H1 (cell line): ENCODE measurements around the gene EFEMP2. TPM values are rescaled to one million over a fixed set of nuclear protein-coding genes. Genes with fewer than 3 reads are reported as not detected.
A peak's percentile ranks its signal among the peaks of the same experiment; 100 is the strongest.

Experiments used
- CTCF ChIA-PET: fragments of 300-600 bp; sonication (Branson Sonifier 250); formaldehyde crosslinking; loops from one replicate; lab custom pipeline; 2021; ENCODE audit not compliant: partially characterized antibody; lab: Charles Lee
- POLR2A ChIA-PET: fragments of 300-600 bp; sonication (Branson Sonifier 250); formaldehyde crosslinking; loops from one replicate; lab custom pipeline; 2021; ENCODE audit warnings: inconsistent platforms; ENCODE audit not compliant: partially characterized antibody; lab: Charles Lee
- DNase-seq, 2 experiments: peaks; one replicate each; pipeline versions ENCODE4 v3.0.0 to v3.0.0-alpha.2; 2010 to 2022; ENCODE audit warnings: low spot score in 2 of 2, low read depth in 1 of 2, mixed read lengths in 1 of 2
- FAIRE-seq: peaks from 2 replicates; lab custom pipeline; 2011; peaks lifted over from hg19 to GRCh38; lab: Jason Lieb, UNC
- H2AFZ ChIP-seq: 2 replicates; pipeline ENCODE4 v1.8.1; 2012; ENCODE audit warnings: low read length, inconsistent platforms
- H2AK5ac ChIP-seq: 2 replicates; pipeline ENCODE4 v1.6.1; 2013; ENCODE audit warnings: low read depth, low read length
- H2BK120ac ChIP-seq: replicated peaks from 2 replicates; pipeline ENCODE3; 2013; ENCODE audit warnings: low read depth, low read length, inconsistent platforms
- H2BK12ac ChIP-seq: 2 replicates; pipeline ENCODE4 v1.6.1; 2013; ENCODE audit warnings: low read depth, low read length
- H2BK15ac ChIP-seq: 2 replicates; pipeline ENCODE4 v1.6.1; 2013; ENCODE audit warnings: low read length
- H2BK20ac ChIP-seq: 2 replicates; pipeline ENCODE4 v1.6.1; 2013; ENCODE audit warnings: low read length
- H2BK5ac ChIP-seq: 2 replicates; pipeline ENCODE4 v1.6.1; 2013; ENCODE audit warnings: low read depth, low read length
- H3K14ac ChIP-seq: 2 replicates; pipeline ENCODE4 v1.6.1; 2013; ENCODE audit warnings: inconsistent platforms; ENCODE audit not compliant: insufficient read length
- H3K18ac ChIP-seq: 2 replicates; pipeline ENCODE4 v1.6.1; 2013; ENCODE audit warnings: low read length; ENCODE audit errors: extremely low read depth
- H3K23ac ChIP-seq: 2 replicates; pipeline ENCODE4 v1.6.1; 2013; ENCODE audit warnings: inconsistent platforms; ENCODE audit not compliant: insufficient read length
- H3K23me2 ChIP-seq: 2 replicates; pipeline ENCODE4 v1.6.1; 2013; ENCODE audit warnings: low read depth, low read length
- H3K27ac ChIP-seq: 2 replicates; pipeline ENCODE4 v1.6.1; 2011; ENCODE audit warnings: low read depth, low read length, inconsistent platforms
- H3K27me3 ChIP-seq, 4 experiments: replicated peaks in 1 of 4; 1 replicate in 1 of 4; 2 replicates in 3 of 4; pipeline versions ENCODE4 v1.6.1 to v1.8.1; 2011 to 2013; ENCODE audit warnings: low read length in 3 of 4, mild to moderate bottlenecking in 3 of 4, inconsistent platforms in 2 of 4, mixed read lengths in 2 of 4, moderate library complexity in 1 of 4; ENCODE audit not compliant: control insufficient read depth in 3 of 4, insufficient read depth in 3 of 4; ENCODE audit errors: extremely low read depth in 1 of 4
- H3K36me3 ChIP-seq, 4 experiments: 2 replicates each; pipeline versions ENCODE4 v1.6.1 to v1.8.1; 2011 to 2013; ENCODE audit warnings: mild to moderate bottlenecking in 4 of 4, low read length in 3 of 4, moderate library complexity in 2 of 4, control low read depth in 1 of 4, inconsistent platforms in 1 of 4; ENCODE audit not compliant: insufficient read depth in 4 of 4, control insufficient read depth in 2 of 4
- H3K4ac ChIP-seq: replicated peaks from 2 replicates; pipeline ENCODE3; 2013; ENCODE audit warnings: low read length, low read depth, mixed read lengths, inconsistent platforms; ENCODE audit not compliant: insufficient read length
- H3K4me1 ChIP-seq, 4 experiments: replicated peaks in 1 of 4; 1 replicate in 1 of 4; 2 replicates in 3 of 4; pipeline versions ENCODE4 v1.6.1 to v1.8.1; 2011 to 2013; ENCODE audit warnings: low read length in 3 of 4, inconsistent platforms in 2 of 4, mixed read lengths in 1 of 4; ENCODE audit not compliant: insufficient read depth in 4 of 4, control insufficient read depth in 3 of 4
- H3K4me2 ChIP-seq, 2 experiments: 2 replicates each; pipeline versions ENCODE4 v1.6.1 to v1.8.1; 2011 to 2013; ENCODE audit warnings: low read depth in 2 of 2, low read length in 2 of 2, control low read depth in 1 of 2, inconsistent platforms in 1 of 2, mild to moderate bottlenecking in 1 of 2; ENCODE audit not compliant: insufficient read depth in 1 of 2
- H3K4me3 ChIP-seq, 4 experiments: fragments of 200-600, 300-600 bp in 1 of 4; sonication (generic), shearing (Covaris generic), sonication (Bioruptor Twin) in 1 of 4; 2 replicates each; pipeline versions ENCODE4 v1.5.1 to v1.8.1; 2011 to 2016; ENCODE audit warnings: low read length in 4 of 4, low read depth in 3 of 4, control low read depth in 2 of 4, inconsistent platforms in 2 of 4, mild to moderate bottlenecking in 2 of 4, mixed read lengths in 1 of 4, moderate library complexity in 1 of 4; ENCODE audit not compliant: insufficient read depth in 2 of 4; ENCODE audit errors: extremely low read depth in 1 of 4
- H3K56ac ChIP-seq: replicated peaks from 2 replicates; pipeline ENCODE3; 2013; ENCODE audit warnings: low read depth, mild to moderate bottlenecking, mixed read lengths, low read length, inconsistent platforms; ENCODE audit not compliant: insufficient read length
- H3K79me1 ChIP-seq: 2 replicates; pipeline ENCODE4 v1.6.1; 2013; ENCODE audit warnings: low read depth, low read length, control low read depth
- H3K79me2 ChIP-seq, 2 experiments: 2 replicates each; pipeline versions ENCODE4 v1.6.1 to v1.8.1; 2012 to 2013; ENCODE audit warnings: low read length in 2 of 2, mild to moderate bottlenecking in 2 of 2, inconsistent platforms in 1 of 2; ENCODE audit not compliant: insufficient read depth in 2 of 2, control insufficient read depth in 1 of 2
- H3K9ac ChIP-seq, 4 experiments: replicated peaks in 1 of 4; 1 replicate in 1 of 4; 2 replicates in 3 of 4; pipeline versions ENCODE4 v1.6.1 to v1.8.1; 2011 to 2013; ENCODE audit warnings: low read depth in 3 of 4, low read length in 3 of 4, control low read depth in 2 of 4, mild to moderate bottlenecking in 2 of 4, moderate library complexity in 2 of 4, inconsistent platforms in 1 of 4; ENCODE audit errors: extremely low read depth in 1 of 4
- H3K9me3 ChIP-seq, 2 experiments: 2 replicates each; pipeline versions ENCODE4 v1.6.1 to v1.8.1; 2012 to 2013; ENCODE audit warnings: mild to moderate bottlenecking in 2 of 2, moderate library complexity in 2 of 2, control low read depth in 1 of 2, inconsistent platforms in 1 of 2, low read depth in 1 of 2, low read length in 1 of 2, mixed read lengths in 1 of 2; ENCODE audit not compliant: insufficient read depth in 2 of 2
- H4K20me1 ChIP-seq, 2 experiments: replicated peaks in 1 of 2; 2 replicates each; pipeline versions ENCODE3 to v1.8.1; 2011 to 2013; ENCODE audit warnings: inconsistent platforms in 2 of 2, low read length in 2 of 2, mild to moderate bottlenecking in 1 of 2; ENCODE audit not compliant: insufficient read depth in 2 of 2, control insufficient read depth in 1 of 2
- H4K5ac ChIP-seq: 2 replicates; pipeline ENCODE4 v1.6.1; 2013; ENCODE audit warnings: low read length, low read depth, mixed read lengths, inconsistent platforms; ENCODE audit not compliant: insufficient read length
- H4K8ac ChIP-seq: 2 replicates; pipeline ENCODE4 v1.8.0; 2013; ENCODE audit warnings: mild to moderate bottlenecking, moderate library complexity, low read length, inconsistent platforms; ENCODE audit not compliant: insufficient read depth; ENCODE audit errors: extremely low read depth
- H4K91ac ChIP-seq: replicated peaks from 2 replicates; pipeline ENCODE3; 2013; ENCODE audit warnings: low read length, mixed read lengths, inconsistent platforms; ENCODE audit not compliant: insufficient read length
- BCL11A ChIP-seq, 2 experiments: IDR thresholded peaks; one replicate each; pipeline ENCODE4 v1.6.1; 2011; ENCODE audit warnings: low read depth in 2 of 2, low read length in 2 of 2, mild to moderate bottlenecking in 2 of 2
- CBX5 ChIP-seq: fragments of 300-800, 300-1000 bp; sonication (generic); IDR thresholded peaks from 2 replicates; pipeline ENCODE4 v1.7.1; 2016; ENCODE audit warnings: antibody characterized with exemption, low read length, low read depth
- EZH2 ChIP-seq: fragments of 200-600 bp; sonication (generic); IDR thresholded peaks from 2 replicates; pipeline ENCODE4 v1.7.1; 2012; ENCODE audit warnings: low read depth, mild to moderate bottlenecking, moderate library complexity, low read length, inconsistent platforms; ENCODE audit not compliant: severe bottlenecking
- HDAC6 ChIP-seq: IDR thresholded peaks from one replicate; pipeline ENCODE4 v1.7.1; 2012; ENCODE audit warnings: low read depth, mild to moderate bottlenecking, inconsistent platforms, low read length, moderate library complexity
- TAF1 ChIP-seq: IDR thresholded peaks from 2 replicates; pipeline ENCODE4 v1.6.1; 2011; ENCODE audit warnings: mild to moderate bottlenecking, low read depth, low read length
- WGBS, 2 experiments: shearing (Covaris generic) in 1 of 2; methylation state at CpG; one replicate each; pipeline versions ENCODE4 v1.1.6 to v1.1.7; 2013 to 2015; ENCODE audit warnings: low lambda C conversion rate in 2 of 2, mixed read lengths in 2 of 2, inconsistent platforms in 1 of 2, low coverage in 1 of 2, missing lambda C conversion rate in 1 of 2; ENCODE audit not compliant: insufficient replicate concordance in 2 of 2, insufficient coverage in 1 of 2, insufficient read length in 1 of 2; ENCODE audit errors: extremely low coverage in 1 of 2, missing lambda C conversion rate in 1 of 2; 5-methylcytosine and 5-hydroxymethylcytosine counted together
- polyA plus RNA-seq, 7 experiments: library from polyadenylated mRNA; depleted of rRNA in 3 of 7; stranded (reverse) in 5 of 7; unstranded in 2 of 7; fragments of >200 nt in 5 of 7; fragments of 200-250 nt in 2 of 7; gene quantifications; 1 replicate in 5 of 7; 2 replicates in 1 of 7; 4 replicates in 1 of 7; pipeline versions ENCODE4 v1.2.1 to v1.2.3, GENCODE V29; 2011 to 2013; ENCODE audit warnings: missing spikeins in 2 of 7, mixed read lengths in 2 of 7
- total RNA-seq: library from RNA; stranded (reverse); fragmentation: NEBNext Ultra II Directional; extraction: Animal tissue kit (Norgen Biotek cat#: 25700); gene quantifications from 2 replicates; pipeline ENCODE4 v1.2.1, GENCODE V29; 2021
- TF ChIP-seq, protein P1 (sequence below), 3 experiments: IDR thresholded peaks; 1 replicate in 2 of 3; 2 replicates in 1 of 3; pipeline versions ENCODE4 v1.5.1 to v1.6.1; 2011; ENCODE audit warnings: low read length in 3 of 3, mild to moderate bottlenecking in 3 of 3, inconsistent platforms in 2 of 3, low read depth in 1 of 3, moderate library complexity in 1 of 3; ENCODE audit not compliant: insufficient read depth in 1 of 3; ENCODE audit errors: control extremely low read depth in 1 of 3

The EFEMP2 gene
- total and polyA plus RNA-seq, 2 of the 8 experiments (the other 6 are each of a cell fraction or from before 2014, with no cell fraction given), result 8.8 to 17.2 TPM

DNA sequence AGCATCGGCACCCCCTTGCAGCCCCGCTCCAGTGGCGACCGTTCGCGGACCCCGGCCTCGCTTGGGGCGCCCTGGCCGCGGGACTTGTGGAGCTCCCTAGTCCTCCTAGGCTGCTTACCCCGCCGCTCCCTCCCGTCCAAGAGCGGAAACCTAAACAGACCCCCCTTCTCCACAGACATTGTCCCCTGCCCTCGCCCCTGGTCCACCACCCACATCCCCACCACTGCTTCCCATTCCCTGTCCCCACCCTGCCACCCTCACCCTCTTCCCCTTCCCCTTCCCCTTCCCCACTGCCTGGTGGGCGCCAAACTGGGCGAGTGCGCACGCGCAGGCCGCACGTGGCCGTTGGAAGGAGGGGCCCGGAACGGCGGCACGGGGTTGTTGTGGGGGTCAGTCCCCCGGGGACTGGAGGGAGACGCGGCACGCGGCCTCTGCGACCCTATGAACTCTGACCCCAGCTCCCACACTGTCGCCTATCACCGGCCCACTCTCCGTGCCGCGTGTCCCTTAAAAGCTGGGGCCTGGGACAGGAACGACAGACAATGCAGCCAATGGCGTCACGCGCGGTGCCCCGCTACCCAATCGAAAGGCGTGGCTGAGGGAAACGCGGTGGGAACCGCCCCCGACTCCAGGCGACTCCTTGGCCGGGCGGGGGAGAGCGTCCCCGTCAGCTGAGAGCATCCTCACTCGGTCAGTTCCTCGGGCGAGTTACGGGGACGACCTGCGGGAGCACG is 39.1 kb downstream of the EFEMP2 start, which contains the start of gene SNX32:
Gene SNX32, plus strand, starts transcription at position 667 of the 734 bp plus-strand sequence. CDS start 103 bp downstream, outside the sequence.
- FAIRE-seq, result peak; percentile 58
- no peak for TF ChIP-seq HDAC6
- TF ChIP-seq BCL11A (IDR thresholded peaks at IDR 0.05; ENCODE audit: low read depth in 2 of 2, low read length in 2 of 2), result no peak
- no peak for TF ChIP-seq TAF1
- TF ChIP-seq, protein P1, sequence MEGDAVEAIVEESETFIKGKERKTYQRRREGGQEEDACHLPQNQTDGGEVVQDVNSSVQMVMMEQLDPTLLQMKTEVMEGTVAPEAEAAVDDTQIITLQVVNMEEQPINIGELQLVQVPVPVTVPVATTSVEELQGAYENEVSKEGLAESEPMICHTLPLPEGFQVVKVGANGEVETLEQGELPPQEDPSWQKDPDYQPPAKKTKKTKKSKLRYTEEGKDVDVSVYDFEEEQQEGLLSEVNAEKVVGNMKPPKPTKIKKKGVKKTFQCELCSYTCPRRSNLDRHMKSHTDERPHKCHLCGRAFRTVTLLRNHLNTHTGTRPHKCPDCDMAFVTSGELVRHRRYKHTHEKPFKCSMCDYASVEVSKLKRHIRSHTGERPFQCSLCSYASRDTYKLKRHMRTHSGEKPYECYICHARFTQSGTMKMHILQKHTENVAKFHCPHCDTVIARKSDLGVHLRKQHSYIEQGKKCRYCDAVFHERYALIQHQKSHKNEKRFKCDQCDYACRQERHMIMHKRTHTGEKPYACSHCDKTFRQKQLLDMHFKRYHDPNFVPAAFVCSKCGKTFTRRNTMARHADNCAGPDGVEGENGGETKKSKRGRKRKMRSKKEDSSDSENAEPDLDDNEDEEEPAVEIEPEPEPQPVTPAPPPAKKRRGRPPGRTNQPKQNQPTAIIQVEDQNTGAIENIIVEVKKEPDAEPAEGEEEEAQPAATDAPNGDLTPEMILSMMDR (IDR thresholded peaks at IDR 0.05; ENCODE audit: control extremely low read depth in 1 of 3, insufficient read depth in 1 of 3, low read depth in 1 of 3, low read length in 3 of 3), result no peak
- no peak for TF ChIP-seq CBX5
- no peak for TF ChIP-seq EZH2

More for the DNA sequence above, 39.1 kb downstream of the EFEMP2 start, which contains the start of gene SNX32:
- peak within 1 kb of the TSS; percentile 100 for H3K14ac ChIP-seq
- H3K27me3 ChIP-seq, result peaks cover 0 to 9% (median 6%) of the 10 kb centered on the region in 4 experiments; a peak in 4 of 7 replicates
- peak within 1 kb of the TSS; percentile 97 for H2AFZ ChIP-seq
- WGBS, 2 experiments, result 6% methylated on average over 20 of the region's 63 CpGs; no CpG with 5 or more reads in 1 of the 2 experiments
- H3K56ac ChIP-seq, result peak within 1 kb of the TSS; percentile 49
- H4K5ac ChIP-seq, result peak within 1 kb of the TSS; percentile 73
- POLR2A ChIA-PET, result interaction anchor here (1.0 to 4.0 kb wide), 11 partner anchors 9 to 195 kb away, joined by 3 to 30 read pairs (median 7); partner anchors contain the start of genes AP5B1, CFL1, KAT5 and MUS81
- H3K4me3 ChIP-seq, result peak within 1 kb of the TSS; percentile 68 to 72 (median 70)
- DNase-seq, result peak in 1 of 2 experiments; percentile 97
- peak within 1 kb of the TSS; percentile 97 to 100 for H3K4me2 ChIP-seq
- peak within 1 kb of the TSS; percentile 62; the same call in 1 of the 2 replicates for H2BK20ac ChIP-seq
- H3K9me3 ChIP-seq, result no peaks in the 10 kb centered on the region
- peak within 1 kb of the TSS; percentile 90 for H4K91ac ChIP-seq
- H3K79me1 ChIP-seq, result no peaks in the 10 kb centered on the region; the same call in 1 of the 2 replicates
- H3K18ac ChIP-seq, result peak within 1 kb of the TSS; percentile 72
- peak within 1 kb of the TSS; percentile 70; the same call in 1 of the 2 replicates for H3K27ac ChIP-seq
- peak within 1 kb of the TSS; percentile 97 for H2AK5ac ChIP-seq
- peaks cover 0 to 9% of the 10 kb centered on the region in 2 experiments for H4K20me1 ChIP-seq
- peak within 1 kb of the TSS; percentile 75 for H3K23ac ChIP-seq
- H2BK5ac ChIP-seq, result peak within 1 kb of the TSS; percentile 89
- H2BK12ac ChIP-seq, result peak within 1 kb of the TSS; percentile 96
- peak within 1 kb of the TSS; percentile 97 for H4K8ac ChIP-seq
- peak within 1 kb of the TSS in 3 of 4 experiments; percentile 71 to 75 (median 71); a peak in 6 of 7 replicates for H3K9ac ChIP-seq
- H3K4me1 ChIP-seq, result peaks cover 0 to 8% (median 6%) of the 10 kb centered on the region in 4 experiments; a peak in 6 of 7 replicates
- peak within 1 kb of the TSS; percentile 99 for H2BK15ac ChIP-seq
- CTCF ChIA-PET, result interaction anchor here (0.7 to 3.9 kb wide), 19 partner anchors 10 to 226 kb away, joined by 3 to 52 read pairs (median 4); partner anchors contain the start of genes AP5B1, FIBP and MUS81
- peak within 1 kb of the TSS; percentile 100 for H3K4ac ChIP-seq
- H3K79me2 ChIP-seq, result peaks cover 0 to 3% of the 10 kb centered on the region in 2 experiments; a peak in 1 of 4 replicates
- no peaks in the 10 kb centered on the region; a peak in 1 of 8 replicates for H3K36me3 ChIP-seq
- H3K23me2 ChIP-seq, result peaks cover 22% of the 10 kb centered on the region
- peak within 1 kb of the TSS; percentile 35 for H2BK120ac ChIP-seq
